Esophagus muscularis mucosa (tissue), 4 donors: ENCODE results near the gene TLE4. TPM values are rescaled to one million over a fixed set of nuclear protein-coding genes. Genes with fewer than 3 reads are reported as not detected.

ENCODE experiments used
- DNase-seq: peaks from one replicate; pipeline ENCODE4 v3.0.0-alpha.2; 2017; ENCODE audit errors: extremely low spot score
- H3K27ac ChIP-seq, 4 donors: fragments of 200-600 bp; sonication (generic); replicated peaks in 1 of 4; 1 replicate in 3 of 4; 2 replicates in 1 of 4; pipeline ENCODE4 v1.5.1; 2016 to 2019; ENCODE audit warnings: mild to moderate bottlenecking in 1 of 4
- H3K27me3 ChIP-seq, 4 donors: fragments of 200-600 bp; sonication (generic); one replicate each; pipeline versions ENCODE4 v1.5.1 to v1.6.0; 2016 to 2019
- H3K36me3 ChIP-seq, 4 donors: fragments of 200-600 bp; sonication (generic); one replicate each; pipeline ENCODE4 v1.5.1; 2016 to 2019
- H3K4me1 ChIP-seq, 4 donors: fragments of 200-600 bp; sonication (generic); one replicate each; pipeline ENCODE4 v1.5.1; 2016 to 2019
- H3K4me3 ChIP-seq, 4 donors: fragments of 200-600 bp; sonication (generic); 1 replicate in 2 of 4; 2 replicates in 2 of 4; pipeline ENCODE4 v1.5.1; 2016 to 2019; ENCODE audit warnings: mild to moderate bottlenecking in 4 of 4, moderate library complexity in 1 of 4
- H3K9me3 ChIP-seq, 4 donors: fragments of 200-600 bp; sonication (generic); 1 replicate in 3 of 4; 2 replicates in 1 of 4; pipeline ENCODE4 v1.5.1; 2016 to 2019
- CTCF ChIP-seq, 3 experiments: fragments of 200-600 bp in 2 of 3; fragments of 450-650 bp in 1 of 3; sonication (generic) in 2 of 3; IDR thresholded peaks; one replicate each; pipeline ENCODE4 v1.5.1; 2017 to 2019; ENCODE audit warnings: antibody characterized with exemption in 3 of 3, mild to moderate bottlenecking in 2 of 3, moderate library complexity in 1 of 3
- EP300 ChIP-seq: sonication (generic); formaldehyde crosslinking; IDR thresholded peaks from one replicate; pipeline ENCODE4 v1.6.1; 2017; ENCODE audit warnings: antibody characterized with exemption
- POLR2A ChIP-seq: fragments of 450-650 bp; IDR thresholded peaks from one replicate; pipeline ENCODE4 v1.6.1; 2017; ENCODE audit warnings: antibody characterized with exemption, moderate library complexity, mild to moderate bottlenecking, low read depth
- POLR2AphosphoS5 ChIP-seq, 2 donors: sonication (generic); formaldehyde crosslinking; IDR thresholded peaks; one replicate each; pipeline ENCODE4 v1.6.1; 2017; ENCODE audit warnings: antibody characterized with exemption in 2 of 2
- WGBS: methylation state at CpG from one replicate; pipeline ENCODE4 v1.1.5; 2018; 5-methylcytosine and 5-hydroxymethylcytosine counted together
- intact Hi-C: fragments of 100-400 bp; cut with DNase I; formaldehyde crosslinking; loops from one replicate; pipeline ENCODE4 v1.15.1; 2023
- total RNA-seq, 4 donors: library from RNA; depleted of rRNA; stranded (reverse); fragments of >200 nt; gene quantifications; one replicate each; pipeline versions ENCODE4 v1.1.0 to v1.2.1, GENCODE V29; 2016

TLE4 gene
- total RNA-seq, 4 donors from 2014 or later: 30.0 to 36.1 (median 34.3) TPM

DNA sequence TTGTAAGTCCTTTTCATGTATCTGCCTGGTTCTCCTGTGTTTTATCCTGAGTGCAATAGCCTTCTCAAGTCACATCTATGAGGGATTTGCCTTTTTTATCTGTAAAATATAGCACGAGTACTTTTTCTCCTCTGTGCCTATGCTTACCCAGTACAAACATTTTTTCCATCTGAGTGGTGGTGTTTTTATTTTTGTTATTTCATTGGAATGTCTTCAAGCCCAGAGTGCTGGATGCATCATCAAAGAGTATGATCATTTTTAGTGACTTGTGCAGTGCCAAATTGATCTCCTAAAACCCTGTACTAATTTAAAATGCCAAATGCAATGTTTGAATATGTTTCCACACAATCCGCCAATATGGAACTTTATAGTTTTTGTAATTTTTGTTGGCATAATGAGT is 86.1 kb downstream of the TLE4 start:
- TF ChIP-seq EP300 (no peak), CTCF (IDR thresholded peaks at IDR 0.05) (no peak), POLR2AphosphoS5 (IDR thresholded peaks at IDR 0.05) (no peak), POLR2A (no peak)
- intact Hi-C loops: no loop called here
- 93% methylated on average over 2 of the region's 2 CpGs for WGBS

GRCh38 chr9:79658926-79659325 is 87.2 kb downstream of the TLE4 start:
- intact Hi-C loops: no loop called here

More for the DNA sequence above, 86.1 kb downstream of the TLE4 start:
- H3K27me3 ChIP-seq: no peaks in the 10 kb centered on the region
- no peak overlapping the region for H3K27ac ChIP-seq
- DNase-seq: no peak
- H3K4me1 ChIP-seq: peaks cover 0 to 19% (median 17%) of the 10 kb centered on the region in 4 donors
- no peak overlapping the region for H3K4me3 ChIP-seq
- H3K36me3 ChIP-seq: peaks cover 0 to 5% (median 2%) of the 10 kb centered on the region in 4 donors
- no peaks in the 10 kb centered on the region for H3K9me3 ChIP-seq

GRCh38 chr9:79660615-79661014 is 88.8 kb downstream of the TLE4 start:
- 96% methylated on average over 7 of the region's 7 CpGs for WGBS
- TF ChIP-seq EP300 (no peak), POLR2AphosphoS5 (IDR thresholded peaks at IDR 0.05) (no peak), CTCF (IDR thresholded peaks at IDR 0.05) (no peak), POLR2A (no peak)
- no peaks in the 10 kb centered on the region for H3K27me3 ChIP-seq
- DNase-seq: no peak
- no peak overlapping the region for H3K27ac ChIP-seq
- no peak overlapping the region for H3K4me3 ChIP-seq
- intact Hi-C loops: no loop called here
- H3K36me3 ChIP-seq: peaks cover 0 to 5% (median 0%) of the 10 kb centered on the region in 4 donors
- peaks cover 0 to 25% (median 21%) of the 10 kb centered on the region in 4 donors for H3K4me1 ChIP-seq
- H3K9me3 ChIP-seq: no peaks in the 10 kb centered on the region

More at GRCh38 chr9:79658926-79659325, 87.2 kb downstream of the TLE4 start:
- no peaks in the 10 kb centered on the region for H3K27me3 ChIP-seq
- H3K4me3 ChIP-seq: no peak overlapping the region
- WGBS: 97% methylated on average over 3 of the region's 3 CpGs
- no peaks in the 10 kb centered on the region for H3K9me3 ChIP-seq
- H3K36me3 ChIP-seq: peaks cover 0 to 5% (median 2%) of the 10 kb centered on the region in 4 donors
- peaks cover 0 to 26% (median 25%) of the 10 kb centered on the region in 4 donors for H3K4me1 ChIP-seq
- no peak overlapping the region for H3K27ac ChIP-seq
- TF ChIP-seq CTCF (IDR thresholded peaks at IDR 0.05) (no peak), EP300 (no peak), POLR2A (no peak), POLR2AphosphoS5 (IDR thresholded peaks at IDR 0.05) (no peak)
- DNase-seq: no peak

DNA sequence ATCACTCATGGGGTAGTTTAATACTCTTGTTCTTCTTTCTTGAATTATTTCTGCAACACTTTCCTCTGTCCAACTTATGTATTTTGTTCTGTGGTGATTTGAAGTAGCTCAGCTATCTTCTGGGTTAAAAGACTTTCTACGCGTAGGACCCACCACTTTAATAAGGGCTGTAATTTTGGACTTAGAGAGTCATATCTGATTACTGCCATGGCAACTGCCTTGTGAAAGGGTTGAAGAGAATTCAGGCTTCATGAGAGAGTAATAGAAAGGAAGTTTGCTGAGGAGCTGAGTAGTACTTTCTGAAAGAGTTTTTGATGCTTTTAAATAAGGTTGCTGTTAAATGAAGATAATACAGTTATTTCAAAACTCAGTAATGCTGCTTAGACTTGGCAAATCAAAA is 89.5 kb downstream of the TLE4 start:
- intact Hi-C loops: no loop called here
- Histone ChIP-seq H3K4me1 (peaks cover 0 to 22% (median 20%) of the 10 kb centered on the region in 4 donors), H3K9me3 (no peaks in the 10 kb centered on the region), H3K4me3 (no peak overlapping the region), H3K27ac (no peak overlapping the region), H3K27me3 (no peaks in the 10 kb centered on the region), H3K36me3 (peaks cover 0 to 5% (median 0%) of the 10 kb centered on the region in 4 donors)
- 96% methylated on average over 2 of the region's 2 CpGs for WGBS
- DNase-seq: no peak
- no peak for TF ChIP-seq POLR2A
- TF ChIP-seq EP300: no peak
- TF ChIP-seq CTCF (IDR thresholded peaks at IDR 0.05): no peak
- TF ChIP-seq POLR2AphosphoS5 (IDR thresholded peaks at IDR 0.05): no peak
